ENCODE results near the gene DSCAML1.

DNA sequence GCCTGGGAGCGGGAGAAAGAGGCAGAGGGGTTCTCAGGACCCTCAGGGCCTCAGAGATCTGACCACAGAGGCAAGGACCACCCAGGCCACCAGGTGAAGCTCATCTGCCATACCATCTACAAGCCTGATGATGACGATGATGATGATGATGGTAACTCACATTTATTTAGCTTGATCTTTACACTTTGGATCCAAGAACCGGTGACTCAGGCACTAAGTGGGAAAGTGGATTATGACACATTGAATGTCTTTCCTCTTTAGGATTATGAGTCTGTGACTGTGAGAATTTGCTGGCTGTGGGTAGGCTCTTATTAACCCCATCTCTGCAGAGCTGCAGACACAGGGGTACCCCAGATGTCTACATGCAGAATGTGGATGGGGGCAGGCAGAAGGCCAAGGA, 110.3 kb downstream of the DSCAML1 start:
- TF ChIP-seq FOXK1 (CRISPR knock-in tag; IDR thresholded peaks at IDR 0.05) = no peak
- TF ChIP-seq, protein P1, sequence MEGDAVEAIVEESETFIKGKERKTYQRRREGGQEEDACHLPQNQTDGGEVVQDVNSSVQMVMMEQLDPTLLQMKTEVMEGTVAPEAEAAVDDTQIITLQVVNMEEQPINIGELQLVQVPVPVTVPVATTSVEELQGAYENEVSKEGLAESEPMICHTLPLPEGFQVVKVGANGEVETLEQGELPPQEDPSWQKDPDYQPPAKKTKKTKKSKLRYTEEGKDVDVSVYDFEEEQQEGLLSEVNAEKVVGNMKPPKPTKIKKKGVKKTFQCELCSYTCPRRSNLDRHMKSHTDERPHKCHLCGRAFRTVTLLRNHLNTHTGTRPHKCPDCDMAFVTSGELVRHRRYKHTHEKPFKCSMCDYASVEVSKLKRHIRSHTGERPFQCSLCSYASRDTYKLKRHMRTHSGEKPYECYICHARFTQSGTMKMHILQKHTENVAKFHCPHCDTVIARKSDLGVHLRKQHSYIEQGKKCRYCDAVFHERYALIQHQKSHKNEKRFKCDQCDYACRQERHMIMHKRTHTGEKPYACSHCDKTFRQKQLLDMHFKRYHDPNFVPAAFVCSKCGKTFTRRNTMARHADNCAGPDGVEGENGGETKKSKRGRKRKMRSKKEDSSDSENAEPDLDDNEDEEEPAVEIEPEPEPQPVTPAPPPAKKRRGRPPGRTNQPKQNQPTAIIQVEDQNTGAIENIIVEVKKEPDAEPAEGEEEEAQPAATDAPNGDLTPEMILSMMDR (IDR thresholded peaks at IDR 0.05) = no peak
- TF ChIP-seq, protein P2, sequence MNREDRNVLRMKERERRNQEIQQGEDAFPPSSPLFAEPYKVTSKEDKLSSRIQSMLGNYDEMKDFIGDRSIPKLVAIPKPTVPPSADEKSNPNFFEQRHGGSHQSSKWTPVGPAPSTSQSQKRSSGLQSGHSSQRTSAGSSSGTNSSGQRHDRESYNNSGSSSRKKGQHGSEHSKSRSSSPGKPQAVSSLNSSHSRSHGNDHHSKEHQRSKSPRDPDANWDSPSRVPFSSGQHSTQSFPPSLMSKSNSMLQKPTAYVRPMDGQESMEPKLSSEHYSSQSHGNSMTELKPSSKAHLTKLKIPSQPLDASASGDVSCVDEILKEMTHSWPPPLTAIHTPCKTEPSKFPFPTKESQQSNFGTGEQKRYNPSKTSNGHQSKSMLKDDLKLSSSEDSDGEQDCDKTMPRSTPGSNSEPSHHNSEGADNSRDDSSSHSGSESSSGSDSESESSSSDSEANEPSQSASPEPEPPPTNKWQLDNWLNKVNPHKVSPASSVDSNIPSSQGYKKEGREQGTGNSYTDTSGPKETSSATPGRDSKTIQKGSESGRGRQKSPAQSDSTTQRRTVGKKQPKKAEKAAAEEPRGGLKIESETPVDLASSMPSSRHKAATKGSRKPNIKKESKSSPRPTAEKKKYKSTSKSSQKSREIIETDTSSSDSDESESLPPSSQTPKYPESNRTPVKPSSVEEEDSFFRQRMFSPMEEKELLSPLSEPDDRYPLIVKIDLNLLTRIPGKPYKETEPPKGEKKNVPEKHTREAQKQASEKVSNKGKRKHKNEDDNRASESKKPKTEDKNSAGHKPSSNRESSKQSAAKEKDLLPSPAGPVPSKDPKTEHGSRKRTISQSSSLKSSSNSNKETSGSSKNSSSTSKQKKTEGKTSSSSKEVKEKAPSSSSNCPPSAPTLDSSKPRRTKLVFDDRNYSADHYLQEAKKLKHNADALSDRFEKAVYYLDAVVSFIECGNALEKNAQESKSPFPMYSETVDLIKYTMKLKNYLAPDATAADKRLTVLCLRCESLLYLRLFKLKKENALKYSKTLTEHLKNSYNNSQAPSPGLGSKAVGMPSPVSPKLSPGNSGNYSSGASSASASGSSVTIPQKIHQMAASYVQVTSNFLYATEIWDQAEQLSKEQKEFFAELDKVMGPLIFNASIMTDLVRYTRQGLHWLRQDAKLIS (CRISPR knock-in tag; IDR thresholded peaks at IDR 0.05; ENCODE audit: borderline replicate concordance) = no peak
- TF ChIP-seq ELF4 (CRISPR knock-in tag; IDR thresholded peaks at IDR 0.05; ENCODE audit: low read depth) = no peak
- no peak for TF ChIP-seq SMAD3 (CRISPR knock-in tag; IDR thresholded peaks at IDR 0.05; ENCODE audit: borderline replicate concordance)
- TF ChIP-seq ESRRA (CRISPR knock-in tag; IDR thresholded peaks at IDR 0.05; ENCODE audit: borderline replicate concordance) = no peak
- no peak for TF ChIP-seq ETV6 (CRISPR knock-in tag; IDR thresholded peaks at IDR 0.05)
- no peak for TF ChIP-seq SP1 (CRISPR knock-in tag; conservative IDR thresholded peaks at IDR 0.05)
- no peak for TF ChIP-seq IRF2 (CRISPR knock-in tag; IDR thresholded peaks at IDR 0.05; ENCODE audit: borderline replicate concordance, low read depth)
- TF ChIP-seq CREM (CRISPR knock-in tag; IDR thresholded peaks at IDR 0.05) = no peak
- TF ChIP-seq, protein P3, sequence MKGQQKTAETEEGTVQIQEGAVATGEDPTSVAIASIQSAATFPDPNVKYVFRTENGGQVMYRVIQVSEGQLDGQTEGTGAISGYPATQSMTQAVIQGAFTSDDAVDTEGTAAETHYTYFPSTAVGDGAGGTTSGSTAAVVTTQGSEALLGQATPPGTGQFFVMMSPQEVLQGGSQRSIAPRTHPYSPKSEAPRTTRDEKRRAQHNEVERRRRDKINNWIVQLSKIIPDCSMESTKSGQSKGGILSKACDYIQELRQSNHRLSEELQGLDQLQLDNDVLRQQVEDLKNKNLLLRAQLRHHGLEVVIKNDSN (CRISPR knock-in tag; IDR thresholded peaks at IDR 0.05) = no peak
- no peak for TF ChIP-seq NR2C2 (CRISPR knock-in tag; IDR thresholded peaks at IDR 0.05)
